GM23338 (cell line): ENCODE measurements around the gene SLC12A3.

Source experiments
- CREB1 ChIP-seq: fragments of 250-450 bp; sonication (Bioruptor Pico); IDR thresholded peaks from 2 replicates; pipeline ENCODE4 v1.5.0; 2020; ENCODE audit warnings: low read depth, mild to moderate bottlenecking, moderate library complexity
- EZH2phosphoT487 ChIP-seq: fragments of 200-600 bp; sonication (generic); IDR thresholded peaks from one replicate; pipeline ENCODE4 v1.8.1; 2018; ENCODE audit warnings: antibody characterized with exemption; ENCODE audit not compliant: unreplicated experiment
- POLR2AphosphoS5 ChIP-seq: IDR thresholded peaks from 2 replicates; pipeline ENCODE4 v1.6.1; 2016; ENCODE audit warnings: antibody characterized with exemption, low read depth
- TF ChIP-seq, protein P1 (sequence below), 2 experiments: fragments of 200-600 bp in 1 of 2; sonication (generic) in 1 of 2; conservative IDR thresholded peaks; 2 replicates each; pipeline versions ENCODE4 v1.5.1 to v1.6.1; 2016 to 2017; ENCODE audit warnings: antibody characterized with exemption in 2 of 2, low read depth in 2 of 2, mild to moderate bottlenecking in 2 of 2, moderate library complexity in 1 of 2
- TF ChIP-seq, protein P2 (sequence below): IDR thresholded peaks from one replicate; pipeline ENCODE4 v1.6.1; 2018; ENCODE audit warnings: antibody characterized with exemption; ENCODE audit not compliant: unreplicated experiment

DNA sequence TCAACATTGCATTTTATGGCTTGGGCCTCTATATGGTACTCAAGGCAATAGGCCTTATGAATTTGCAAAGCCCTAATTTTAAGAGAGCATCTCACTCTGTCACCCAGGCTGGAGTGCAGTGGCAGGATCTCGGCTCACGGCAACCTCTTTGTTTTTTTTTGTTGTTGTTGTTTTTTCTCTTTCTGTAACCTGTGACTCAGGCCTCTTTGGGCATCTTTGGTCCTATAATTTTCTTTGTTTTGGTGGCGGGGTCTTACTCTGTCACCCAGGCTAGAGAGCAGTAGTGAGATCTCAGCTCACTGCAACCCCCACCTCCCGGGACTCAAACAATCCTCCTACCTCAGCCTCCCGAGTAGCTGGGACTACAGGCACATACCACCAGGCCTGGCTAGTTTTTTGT lies 45.1 kb downstream of the SLC12A3 start:
- TF ChIP-seq EZH2phosphoT487 (no peak), POLR2AphosphoS5 (no peak), CREB1 (CRISPR knock-in tag) (no peak)
- TF ChIP-seq, protein P1, sequence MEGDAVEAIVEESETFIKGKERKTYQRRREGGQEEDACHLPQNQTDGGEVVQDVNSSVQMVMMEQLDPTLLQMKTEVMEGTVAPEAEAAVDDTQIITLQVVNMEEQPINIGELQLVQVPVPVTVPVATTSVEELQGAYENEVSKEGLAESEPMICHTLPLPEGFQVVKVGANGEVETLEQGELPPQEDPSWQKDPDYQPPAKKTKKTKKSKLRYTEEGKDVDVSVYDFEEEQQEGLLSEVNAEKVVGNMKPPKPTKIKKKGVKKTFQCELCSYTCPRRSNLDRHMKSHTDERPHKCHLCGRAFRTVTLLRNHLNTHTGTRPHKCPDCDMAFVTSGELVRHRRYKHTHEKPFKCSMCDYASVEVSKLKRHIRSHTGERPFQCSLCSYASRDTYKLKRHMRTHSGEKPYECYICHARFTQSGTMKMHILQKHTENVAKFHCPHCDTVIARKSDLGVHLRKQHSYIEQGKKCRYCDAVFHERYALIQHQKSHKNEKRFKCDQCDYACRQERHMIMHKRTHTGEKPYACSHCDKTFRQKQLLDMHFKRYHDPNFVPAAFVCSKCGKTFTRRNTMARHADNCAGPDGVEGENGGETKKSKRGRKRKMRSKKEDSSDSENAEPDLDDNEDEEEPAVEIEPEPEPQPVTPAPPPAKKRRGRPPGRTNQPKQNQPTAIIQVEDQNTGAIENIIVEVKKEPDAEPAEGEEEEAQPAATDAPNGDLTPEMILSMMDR (conservative IDR thresholded peaks at IDR 0.05; ENCODE audit: low read depth in 2 of 2), result no peak
- TF ChIP-seq, protein P2, sequence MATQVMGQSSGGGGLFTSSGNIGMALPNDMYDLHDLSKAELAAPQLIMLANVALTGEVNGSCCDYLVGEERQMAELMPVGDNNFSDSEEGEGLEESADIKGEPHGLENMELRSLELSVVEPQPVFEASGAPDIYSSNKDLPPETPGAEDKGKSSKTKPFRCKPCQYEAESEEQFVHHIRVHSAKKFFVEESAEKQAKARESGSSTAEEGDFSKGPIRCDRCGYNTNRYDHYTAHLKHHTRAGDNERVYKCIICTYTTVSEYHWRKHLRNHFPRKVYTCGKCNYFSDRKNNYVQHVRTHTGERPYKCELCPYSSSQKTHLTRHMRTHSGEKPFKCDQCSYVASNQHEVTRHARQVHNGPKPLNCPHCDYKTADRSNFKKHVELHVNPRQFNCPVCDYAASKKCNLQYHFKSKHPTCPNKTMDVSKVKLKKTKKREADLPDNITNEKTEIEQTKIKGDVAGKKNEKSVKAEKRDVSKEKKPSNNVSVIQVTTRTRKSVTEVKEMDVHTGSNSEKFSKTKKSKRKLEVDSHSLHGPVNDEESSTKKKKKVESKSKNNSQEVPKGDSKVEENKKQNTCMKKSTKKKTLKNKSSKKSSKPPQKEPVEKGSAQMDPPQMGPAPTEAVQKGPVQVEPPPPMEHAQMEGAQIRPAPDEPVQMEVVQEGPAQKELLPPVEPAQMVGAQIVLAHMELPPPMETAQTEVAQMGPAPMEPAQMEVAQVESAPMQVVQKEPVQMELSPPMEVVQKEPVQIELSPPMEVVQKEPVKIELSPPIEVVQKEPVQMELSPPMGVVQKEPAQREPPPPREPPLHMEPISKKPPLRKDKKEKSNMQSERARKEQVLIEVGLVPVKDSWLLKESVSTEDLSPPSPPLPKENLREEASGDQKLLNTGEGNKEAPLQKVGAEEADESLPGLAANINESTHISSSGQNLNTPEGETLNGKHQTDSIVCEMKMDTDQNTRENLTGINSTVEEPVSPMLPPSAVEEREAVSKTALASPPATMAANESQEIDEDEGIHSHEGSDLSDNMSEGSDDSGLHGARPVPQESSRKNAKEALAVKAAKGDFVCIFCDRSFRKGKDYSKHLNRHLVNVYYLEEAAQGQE, result no peak
